H1 (cell line): ENCODE measurements around the gene LRRN1. TPM values are rescaled to one million over a fixed set of nuclear protein-coding genes. Genes with fewer than 3 reads are reported as not detected.

Source experiments
- CBX8 ChIP-seq: fragments of 300-800, 300-1000 bp; sonication (generic); IDR thresholded peaks from 2 replicates; pipeline ENCODE4 v1.7.1; 2016; ENCODE audit warnings: low read depth, low read length, borderline replicate concordance
- POLR2AphosphoS5 ChIP-seq: IDR thresholded peaks from 2 replicates; pipeline ENCODE4 v1.6.1; 2011; ENCODE audit warnings: low read depth, low read length
- polyA plus RNA-seq, 7 experiments: library from polyadenylated mRNA; depleted of rRNA in 3 of 7; stranded (reverse) in 5 of 7; unstranded in 2 of 7; fragments of >200 nt in 5 of 7; fragments of 200-250 nt in 2 of 7; gene quantifications; 1 replicate in 5 of 7; 2 replicates in 1 of 7; 4 replicates in 1 of 7; pipeline versions ENCODE4 v1.2.1 to v1.2.3, GENCODE V29; 2011 to 2013; ENCODE audit warnings: missing spikeins in 2 of 7, mixed read lengths in 2 of 7
- total RNA-seq: library from RNA; stranded (reverse); fragmentation: NEBNext Ultra II Directional; extraction: Animal tissue kit (Norgen Biotek cat#: 25700); gene quantifications from 2 replicates; pipeline ENCODE4 v1.2.1, GENCODE V29; 2021
- TF ChIP-seq, protein P1 (sequence below): fragments of 300-600 bp; sonication (generic); IDR thresholded peaks from 2 replicates; pipeline ENCODE4 v1.7.1; 2012; ENCODE audit warnings: low read length, moderate library complexity, mild to moderate bottlenecking, inconsistent platforms; ENCODE audit not compliant: insufficient replicate concordance

Gene LRRN1
- total and polyA plus RNA-seq, 2 of the 8 experiments (the other 6 are each of a cell fraction or from before 2014, with no cell fraction given), result 159 to 199 TPM

DNA sequence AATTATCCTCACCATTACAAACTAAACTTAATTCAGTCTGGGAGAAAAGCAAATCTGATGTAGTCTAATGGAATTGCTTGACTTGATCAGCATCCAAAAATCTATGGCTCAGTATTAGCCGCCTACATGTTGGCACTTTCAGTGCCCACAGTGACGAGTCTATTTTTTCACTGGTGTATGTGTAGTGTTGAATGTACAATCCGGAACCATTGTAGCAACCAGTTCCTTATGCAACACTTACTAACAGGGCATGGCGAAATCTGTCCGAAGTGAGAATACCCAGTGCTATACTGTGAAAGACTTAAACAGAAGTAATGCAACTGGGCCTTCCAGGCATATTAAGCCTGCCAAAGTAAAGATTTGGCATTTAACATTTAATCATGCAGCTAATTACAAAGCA, 18.6 kb downstream of the LRRN1 start (continued):
- TF ChIP-seq, protein P1, sequence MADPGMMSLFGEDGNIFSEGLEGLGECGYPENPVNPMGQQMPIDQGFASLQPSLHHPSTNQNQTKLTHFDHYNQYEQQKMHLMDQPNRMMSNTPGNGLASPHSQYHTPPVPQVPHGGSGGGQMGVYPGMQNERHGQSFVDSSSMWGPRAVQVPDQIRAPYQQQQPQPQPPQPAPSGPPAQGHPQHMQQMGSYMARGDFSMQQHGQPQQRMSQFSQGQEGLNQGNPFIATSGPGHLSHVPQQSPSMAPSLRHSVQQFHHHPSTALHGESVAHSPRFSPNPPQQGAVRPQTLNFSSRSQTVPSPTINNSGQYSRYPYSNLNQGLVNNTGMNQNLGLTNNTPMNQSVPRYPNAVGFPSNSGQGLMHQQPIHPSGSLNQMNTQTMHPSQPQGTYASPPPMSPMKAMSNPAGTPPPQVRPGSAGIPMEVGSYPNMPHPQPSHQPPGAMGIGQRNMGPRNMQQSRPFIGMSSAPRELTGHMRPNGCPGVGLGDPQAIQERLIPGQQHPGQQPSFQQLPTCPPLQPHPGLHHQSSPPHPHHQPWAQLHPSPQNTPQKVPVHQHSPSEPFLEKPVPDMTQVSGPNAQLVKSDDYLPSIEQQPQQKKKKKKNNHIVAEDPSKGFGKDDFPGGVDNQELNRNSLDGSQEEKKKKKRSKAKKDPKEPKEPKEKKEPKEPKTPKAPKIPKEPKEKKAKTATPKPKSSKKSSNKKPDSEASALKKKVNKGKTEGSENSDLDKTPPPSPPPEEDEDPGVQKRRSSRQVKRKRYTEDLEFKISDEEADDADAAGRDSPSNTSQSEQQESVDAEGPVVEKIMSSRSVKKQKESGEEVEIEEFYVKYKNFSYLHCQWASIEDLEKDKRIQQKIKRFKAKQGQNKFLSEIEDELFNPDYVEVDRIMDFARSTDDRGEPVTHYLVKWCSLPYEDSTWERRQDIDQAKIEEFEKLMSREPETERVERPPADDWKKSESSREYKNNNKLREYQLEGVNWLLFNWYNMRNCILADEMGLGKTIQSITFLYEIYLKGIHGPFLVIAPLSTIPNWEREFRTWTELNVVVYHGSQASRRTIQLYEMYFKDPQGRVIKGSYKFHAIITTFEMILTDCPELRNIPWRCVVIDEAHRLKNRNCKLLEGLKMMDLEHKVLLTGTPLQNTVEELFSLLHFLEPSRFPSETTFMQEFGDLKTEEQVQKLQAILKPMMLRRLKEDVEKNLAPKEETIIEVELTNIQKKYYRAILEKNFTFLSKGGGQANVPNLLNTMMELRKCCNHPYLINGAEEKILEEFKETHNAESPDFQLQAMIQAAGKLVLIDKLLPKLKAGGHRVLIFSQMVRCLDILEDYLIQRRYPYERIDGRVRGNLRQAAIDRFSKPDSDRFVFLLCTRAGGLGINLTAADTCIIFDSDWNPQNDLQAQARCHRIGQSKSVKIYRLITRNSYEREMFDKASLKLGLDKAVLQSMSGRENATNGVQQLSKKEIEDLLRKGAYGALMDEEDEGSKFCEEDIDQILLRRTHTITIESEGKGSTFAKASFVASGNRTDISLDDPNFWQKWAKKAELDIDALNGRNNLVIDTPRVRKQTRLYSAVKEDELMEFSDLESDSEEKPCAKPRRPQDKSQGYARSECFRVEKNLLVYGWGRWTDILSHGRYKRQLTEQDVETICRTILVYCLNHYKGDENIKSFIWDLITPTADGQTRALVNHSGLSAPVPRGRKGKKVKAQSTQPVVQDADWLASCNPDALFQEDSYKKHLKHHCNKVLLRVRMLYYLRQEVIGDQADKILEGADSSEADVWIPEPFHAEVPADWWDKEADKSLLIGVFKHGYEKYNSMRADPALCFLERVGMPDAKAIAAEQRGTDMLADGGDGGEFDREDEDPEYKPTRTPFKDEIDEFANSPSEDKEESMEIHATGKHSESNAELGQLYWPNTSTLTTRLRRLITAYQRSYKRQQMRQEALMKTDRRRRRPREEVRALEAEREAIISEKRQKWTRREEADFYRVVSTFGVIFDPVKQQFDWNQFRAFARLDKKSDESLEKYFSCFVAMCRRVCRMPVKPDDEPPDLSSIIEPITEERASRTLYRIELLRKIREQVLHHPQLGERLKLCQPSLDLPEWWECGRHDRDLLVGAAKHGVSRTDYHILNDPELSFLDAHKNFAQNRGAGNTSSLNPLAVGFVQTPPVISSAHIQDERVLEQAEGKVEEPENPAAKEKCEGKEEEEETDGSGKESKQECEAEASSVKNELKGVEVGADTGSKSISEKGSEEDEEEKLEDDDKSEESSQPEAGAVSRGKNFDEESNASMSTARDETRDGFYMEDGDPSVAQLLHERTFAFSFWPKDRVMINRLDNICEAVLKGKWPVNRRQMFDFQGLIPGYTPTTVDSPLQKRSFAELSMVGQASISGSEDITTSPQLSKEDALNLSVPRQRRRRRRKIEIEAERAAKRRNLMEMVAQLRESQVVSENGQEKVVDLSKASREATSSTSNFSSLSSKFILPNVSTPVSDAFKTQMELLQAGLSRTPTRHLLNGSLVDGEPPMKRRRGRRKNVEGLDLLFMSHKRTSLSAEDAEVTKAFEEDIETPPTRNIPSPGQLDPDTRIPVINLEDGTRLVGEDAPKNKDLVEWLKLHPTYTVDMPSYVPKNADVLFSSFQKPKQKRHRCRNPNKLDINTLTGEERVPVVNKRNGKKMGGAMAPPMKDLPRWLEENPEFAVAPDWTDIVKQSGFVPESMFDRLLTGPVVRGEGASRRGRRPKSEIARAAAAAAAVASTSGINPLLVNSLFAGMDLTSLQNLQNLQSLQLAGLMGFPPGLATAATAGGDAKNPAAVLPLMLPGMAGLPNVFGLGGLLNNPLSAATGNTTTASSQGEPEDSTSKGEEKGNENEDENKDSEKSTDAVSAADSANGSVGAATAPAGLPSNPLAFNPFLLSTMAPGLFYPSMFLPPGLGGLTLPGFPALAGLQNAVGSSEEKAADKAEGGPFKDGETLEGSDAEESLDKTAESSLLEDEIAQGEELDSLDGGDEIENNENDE, result no peak
- no peak for TF ChIP-seq CBX8
- 0 out of 2 replicates have a peak, but pooled peaks have one; percentile 21 for TF ChIP-seq POLR2AphosphoS5
